GM19452 (cell line): ENCODE results near the gene LCNL1.

Experiments
- ATAC-seq: cut with Tn5 transposase; IDR thresholded peaks from one replicate; pipeline ENCODE4 v1.9.1; 2021; ENCODE audit not compliant: unreplicated experiment

The LCNL1 gene

DNA sequence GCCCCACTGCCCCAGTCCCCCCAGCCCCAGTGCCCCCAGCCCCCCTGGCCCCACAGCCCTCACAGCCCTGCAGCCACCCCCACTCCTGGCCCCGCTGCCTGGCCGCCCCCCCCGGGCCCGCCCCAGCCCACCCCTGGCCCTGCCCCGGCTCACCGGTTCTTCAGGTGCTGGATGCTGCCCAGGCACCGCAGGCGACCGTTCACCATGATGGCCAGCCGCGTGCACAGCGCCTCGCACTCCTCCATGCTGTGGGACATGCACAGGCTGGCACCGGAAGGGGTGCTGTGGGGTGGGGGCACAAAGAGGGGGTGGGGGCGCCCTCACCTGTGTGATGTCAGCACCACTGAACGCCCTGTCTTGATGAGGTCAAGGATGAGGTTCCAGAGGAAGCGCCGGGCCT, 26.4 kb downstream of the LCNL1 start:
- no peak for ATAC-seq

DNA sequence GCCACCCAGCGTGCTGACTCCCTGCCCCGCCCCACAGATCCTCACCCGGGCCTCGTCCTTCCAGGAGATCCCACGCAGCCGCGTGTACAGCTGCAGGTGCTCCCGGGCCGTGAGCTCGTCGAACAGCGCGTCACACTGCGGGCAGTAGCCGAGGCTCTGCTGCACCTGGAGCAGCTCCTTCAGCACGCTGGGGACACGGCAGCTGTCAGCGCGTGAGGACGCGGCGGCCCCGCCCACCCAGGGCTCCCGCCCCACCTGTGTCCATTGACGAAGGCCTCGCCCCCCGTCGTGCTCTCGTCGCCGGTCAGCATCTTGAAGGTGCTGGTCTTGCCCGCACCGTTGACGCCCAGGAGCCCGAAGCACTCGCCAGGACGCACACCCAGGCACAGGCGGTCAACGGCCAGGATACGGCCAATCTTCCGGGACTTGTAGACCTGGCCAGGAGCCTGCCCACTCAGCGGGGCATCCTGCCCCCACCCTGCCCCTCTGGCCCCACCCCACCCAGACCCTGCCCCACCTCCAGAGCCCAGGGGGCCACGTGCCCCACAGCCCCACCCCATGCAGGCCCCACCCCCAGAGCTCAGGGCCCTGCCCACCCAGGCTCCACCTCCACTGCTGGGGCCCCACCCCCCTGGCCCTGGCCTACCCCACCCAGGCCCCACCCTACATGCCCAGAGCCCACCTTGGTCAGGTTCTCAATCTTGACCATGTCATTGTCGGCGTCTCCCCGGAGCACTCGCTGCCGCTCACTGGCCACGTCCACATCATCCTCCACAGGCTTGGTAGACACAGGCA, 27.3 kb downstream of the LCNL1 start:
- no peak for ATAC-seq

DNA sequence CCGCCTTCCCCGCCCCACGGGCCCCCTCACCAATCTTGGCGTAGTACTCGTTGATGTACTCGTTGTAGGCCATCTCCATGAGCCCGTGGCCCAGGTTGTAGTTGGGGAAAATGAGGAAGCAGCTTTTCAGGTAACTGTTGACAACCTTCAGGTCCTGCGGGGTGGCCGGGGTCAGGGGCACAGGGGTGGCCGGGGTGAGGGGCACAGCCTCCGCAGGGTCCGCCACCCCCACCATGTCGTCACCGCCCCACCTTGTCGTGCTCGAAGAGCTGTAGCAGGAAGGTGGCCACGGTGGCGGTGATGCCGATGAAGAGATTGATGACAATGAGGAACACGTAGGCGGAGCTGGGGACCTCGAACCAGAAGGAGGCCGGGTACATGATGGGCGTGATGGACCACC, 28.4 kb downstream of the LCNL1 start:
- no peak for ATAC-seq

DNA sequence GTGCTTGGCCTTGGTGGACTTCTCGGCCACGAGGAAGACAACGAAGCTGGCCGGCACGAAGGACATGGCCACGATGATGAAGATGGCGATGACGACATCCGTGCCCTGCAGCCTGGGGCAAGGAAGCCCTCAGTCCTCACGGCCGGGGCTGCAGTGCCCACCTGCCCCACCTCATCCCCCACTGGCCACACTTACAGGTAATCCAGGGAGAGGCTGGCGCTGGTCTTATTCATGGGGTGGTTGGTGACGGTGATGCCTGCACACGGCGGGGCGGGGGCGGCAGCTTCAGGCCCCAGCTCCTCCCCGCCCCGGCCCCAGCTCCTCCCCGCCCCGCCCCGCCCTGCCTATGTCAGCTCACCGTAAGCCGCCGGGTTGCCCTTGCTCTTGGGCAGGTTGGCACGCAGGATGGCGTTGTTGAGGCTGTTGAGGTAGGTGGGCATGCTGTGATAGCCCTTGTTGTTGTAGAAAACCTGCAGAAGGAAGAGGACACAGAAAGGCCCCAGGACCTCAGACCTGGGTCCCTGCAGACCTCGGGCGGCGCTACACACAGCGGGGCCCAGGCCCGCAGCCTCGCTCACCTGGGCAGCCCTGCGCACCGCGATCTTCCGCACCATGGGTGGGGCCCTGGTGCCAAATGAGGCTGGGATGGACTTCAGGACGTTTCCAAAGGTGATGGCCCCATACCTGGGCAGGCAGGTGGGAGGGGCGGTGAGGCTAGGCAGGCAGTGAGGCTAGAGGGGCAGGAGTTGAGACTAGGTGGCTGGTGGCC, 29.3 kb downstream of the LCNL1 start:
- ATAC-seq = no peak

DNA sequence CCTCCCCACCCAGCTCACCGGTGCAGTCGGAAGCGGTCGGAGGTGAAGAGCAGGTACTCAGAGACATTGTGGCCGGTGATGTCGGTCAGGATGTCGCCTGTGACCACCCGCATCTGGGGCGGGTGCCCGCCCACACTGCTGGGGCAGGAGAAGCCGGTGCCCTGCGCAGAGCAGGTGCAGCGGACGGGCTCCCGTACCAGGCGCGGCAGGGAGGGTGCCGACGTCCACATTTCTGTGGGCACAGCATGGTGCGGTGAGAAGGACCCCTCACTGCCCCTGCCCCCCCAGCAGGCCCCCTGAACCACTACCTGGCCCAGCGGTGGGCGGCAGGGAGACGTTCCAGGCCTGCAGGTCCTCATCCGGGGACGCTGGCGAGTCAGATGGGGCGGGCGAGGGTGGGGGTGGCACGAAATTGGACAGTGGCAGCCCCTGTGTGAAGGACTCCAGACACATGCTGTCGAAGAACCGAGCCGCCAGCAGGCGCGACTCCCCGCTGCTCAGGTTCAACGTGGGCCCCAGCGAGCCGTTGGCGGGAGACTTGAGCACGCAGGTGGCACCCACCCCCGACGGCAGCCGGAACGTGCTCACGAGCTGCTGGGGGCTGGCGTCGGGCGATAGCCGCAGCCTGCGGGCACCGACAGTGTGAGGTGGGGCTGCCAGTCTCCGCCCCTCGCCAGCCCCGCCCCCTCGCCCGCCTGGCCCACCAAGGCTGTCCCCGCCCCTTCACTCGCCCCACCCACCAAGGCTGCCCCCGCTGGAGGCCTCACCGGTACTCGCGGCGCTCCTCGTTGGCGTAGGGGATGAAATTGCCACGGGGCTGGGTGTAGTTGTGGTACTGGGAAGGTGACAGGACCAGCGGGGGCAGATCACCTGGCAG, 30.1 kb downstream of the LCNL1 start:
- no peak for ATAC-seq

DNA sequence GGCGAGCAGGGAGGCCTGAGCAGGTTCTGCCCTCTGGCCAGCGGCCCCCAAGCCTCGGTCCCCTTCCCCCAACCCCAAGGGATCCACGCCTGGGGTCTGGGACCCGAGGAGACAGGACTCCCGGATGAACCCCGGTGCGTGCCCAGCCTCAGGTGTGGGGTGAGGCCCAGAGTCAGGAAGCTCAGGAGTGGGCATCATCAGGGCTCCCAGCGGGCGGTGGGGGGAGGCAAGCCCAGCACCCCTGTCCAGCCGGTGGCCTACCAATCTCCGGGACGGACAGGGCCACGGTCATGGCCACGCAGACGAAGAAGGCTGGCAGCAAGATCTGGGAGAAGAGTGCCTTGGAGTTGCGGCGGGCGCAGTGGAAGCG, 30.8 kb downstream of the LCNL1 start:
- ATAC-seq = no peak

DNA sequence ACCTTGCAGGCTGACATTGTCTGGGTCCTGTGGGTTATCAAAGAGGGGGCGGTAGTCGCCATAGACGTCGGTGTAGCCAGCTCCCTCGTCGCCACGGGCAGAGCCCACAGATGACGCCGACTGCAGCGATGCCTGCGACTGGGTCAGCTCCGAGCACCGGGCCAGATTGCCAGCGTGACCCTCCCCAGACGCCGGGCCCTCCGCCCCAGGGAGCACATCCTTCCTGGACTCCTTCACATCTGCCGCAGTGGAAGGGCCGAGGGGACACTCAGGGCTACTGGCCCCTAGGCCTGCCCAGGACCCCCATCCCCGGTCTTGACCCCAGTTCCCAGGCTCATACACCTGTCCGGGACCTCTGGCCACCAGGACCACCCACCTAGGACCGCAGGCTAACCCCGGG, 31.4 kb downstream of the LCNL1 start:
- ATAC-seq = no peak

DNA sequence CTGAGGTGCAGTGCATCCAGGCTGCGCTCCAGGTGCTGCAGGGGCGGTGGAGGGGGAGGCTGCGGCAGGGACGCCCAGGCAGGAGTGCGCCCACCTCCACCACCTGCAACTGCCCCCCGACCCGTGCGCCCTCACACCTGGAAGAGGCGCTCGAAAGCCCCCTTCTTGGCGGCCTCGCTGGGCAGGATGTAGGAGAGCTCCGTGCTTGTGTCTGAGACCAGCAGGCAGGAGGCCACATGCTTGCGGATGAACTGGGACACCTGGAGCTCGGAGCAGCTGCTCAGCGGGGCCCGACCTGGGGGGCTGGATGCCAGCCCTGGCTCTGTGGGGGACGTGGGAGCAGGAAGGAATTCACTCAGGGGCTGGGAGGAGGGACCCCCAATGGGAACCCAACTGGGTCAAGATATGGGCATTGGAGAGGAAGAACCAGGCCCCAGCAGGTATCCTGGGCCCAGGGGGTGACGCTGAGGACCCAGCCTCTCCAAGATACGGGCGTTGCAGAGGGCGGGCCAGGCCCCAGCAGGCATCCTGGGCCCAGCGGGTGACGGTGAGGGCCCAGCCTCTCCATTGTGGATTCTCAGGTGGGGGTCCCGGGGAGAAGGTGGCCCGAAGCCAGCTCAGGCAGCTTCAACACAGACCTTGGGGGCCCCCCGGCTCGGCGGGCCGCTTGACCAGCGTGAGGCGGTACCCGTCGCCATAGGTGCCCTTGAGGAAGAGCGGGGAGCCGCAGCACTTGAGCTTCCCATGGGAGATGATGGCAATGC, 32.2 kb downstream of the LCNL1 start:
- ATAC-seq = no peak

DNA sequence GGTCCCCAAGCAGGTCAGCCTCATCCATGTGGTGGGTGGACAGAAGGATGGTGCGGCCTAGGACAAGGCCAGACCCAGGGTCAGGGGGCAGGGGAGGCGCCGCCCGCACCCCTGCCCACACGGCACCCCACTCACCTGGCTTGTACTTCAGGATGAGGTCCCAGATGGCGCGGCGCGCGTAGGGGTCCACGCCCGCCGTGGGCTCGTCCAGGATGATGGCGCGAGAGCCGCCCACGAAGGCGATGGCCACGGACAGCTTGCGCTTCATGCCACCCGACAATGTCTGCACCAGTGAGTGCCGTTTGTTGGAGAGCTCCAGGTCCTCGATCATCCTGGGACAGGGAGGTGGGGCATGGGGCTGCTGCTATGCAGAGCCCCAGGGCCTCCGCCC, 32.7 kb downstream of the LCNL1 start:
- ATAC-seq = no peak

DNA sequence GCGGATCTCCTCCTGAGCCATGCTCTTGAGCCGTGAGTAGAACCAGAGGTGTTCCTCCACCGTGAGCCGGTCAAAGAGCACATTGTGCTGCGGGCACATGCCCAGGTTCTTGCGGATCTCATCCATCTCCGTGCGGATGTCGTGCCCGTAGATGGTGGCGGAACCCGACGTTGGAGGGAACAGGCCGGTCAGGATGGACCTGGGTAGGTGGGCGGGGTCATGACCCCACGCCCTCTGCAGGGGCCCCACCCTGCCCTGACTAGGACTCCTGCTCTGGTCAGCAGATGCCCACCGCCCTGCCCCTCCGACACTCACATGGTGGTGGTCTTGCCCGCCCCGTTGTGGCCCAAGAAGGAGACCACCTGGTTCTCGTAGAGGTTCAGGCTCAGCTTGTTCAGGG, 33.2 kb downstream of the LCNL1 start:
- no peak for ATAC-seq

DNA sequence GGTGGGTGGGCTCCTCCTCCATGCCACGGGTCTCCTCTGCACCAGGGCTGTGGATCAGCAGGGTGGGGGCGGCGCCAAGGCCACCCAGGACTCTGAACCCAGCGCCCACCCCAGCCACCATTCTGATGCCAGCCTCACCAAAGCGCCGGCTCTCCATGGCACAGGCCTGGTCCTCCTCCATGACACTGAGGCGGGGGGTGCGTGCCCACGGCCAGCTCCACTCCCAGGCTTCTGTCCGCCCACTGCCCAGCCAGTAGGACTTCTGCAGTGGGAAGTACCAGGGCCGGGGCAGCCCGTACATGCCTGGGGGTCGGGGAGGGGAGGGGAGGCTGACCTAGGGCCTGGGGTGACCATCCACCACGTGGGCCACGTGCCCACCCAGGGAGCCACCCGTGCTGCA, 33.6 kb downstream of the LCNL1 start:
- ATAC-seq = no peak

DNA sequence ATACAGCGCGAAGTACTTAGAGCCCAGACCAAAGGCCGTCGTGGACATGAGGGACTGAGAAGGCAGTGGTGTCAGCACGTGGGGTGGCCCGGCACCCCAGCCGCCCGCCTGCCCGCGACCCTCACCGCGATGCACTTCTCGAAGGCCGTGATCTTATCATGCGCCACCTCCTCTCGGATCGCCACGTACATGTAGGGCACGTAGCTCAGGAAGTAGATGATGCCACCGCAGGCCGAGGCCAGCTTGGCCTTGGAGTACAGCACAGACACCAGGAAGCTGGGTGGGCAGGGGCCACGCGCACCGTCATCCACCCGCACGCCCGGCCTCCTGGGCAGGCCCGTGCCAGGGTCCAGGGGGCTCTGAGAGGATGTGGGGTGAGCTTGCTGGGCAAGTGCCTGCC, 34.3 kb downstream of the LCNL1 start:
- ATAC-seq = no peak

DNA sequence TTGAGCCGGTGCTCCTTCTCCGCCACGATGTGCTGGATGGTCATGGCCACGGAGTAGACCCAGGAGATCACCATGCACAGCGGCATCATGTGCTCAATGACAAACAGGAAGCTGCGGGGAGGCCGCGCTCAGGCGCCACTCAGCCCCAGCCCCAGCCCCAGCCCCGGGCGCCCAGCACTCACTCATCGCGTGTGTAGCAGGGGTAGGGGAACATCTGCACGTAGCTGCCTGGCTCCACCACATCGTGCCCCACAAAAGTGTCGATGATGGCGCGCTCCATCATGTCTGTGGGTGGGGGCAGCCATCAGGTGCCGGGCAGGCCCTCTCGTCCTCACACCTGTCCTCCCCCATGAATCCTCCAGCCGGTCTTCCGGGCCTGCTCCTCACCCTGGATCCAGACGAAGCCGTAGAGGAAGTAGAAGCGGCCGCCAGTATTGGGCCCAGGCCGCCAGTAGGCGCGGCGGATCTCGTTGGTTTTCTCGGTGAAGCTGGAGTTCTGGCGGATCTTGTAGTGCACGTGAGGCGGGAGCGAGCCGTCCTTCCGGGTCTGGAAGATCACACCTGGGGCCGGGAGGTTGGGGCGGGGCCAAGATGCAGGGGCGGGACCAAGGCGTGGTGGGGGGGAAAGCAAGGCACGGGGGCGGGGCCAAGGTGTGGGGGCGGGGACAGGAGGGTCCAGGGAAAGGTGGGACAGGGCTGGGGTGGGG, 35.2 kb downstream of the LCNL1 start:
- no peak for ATAC-seq

DNA sequence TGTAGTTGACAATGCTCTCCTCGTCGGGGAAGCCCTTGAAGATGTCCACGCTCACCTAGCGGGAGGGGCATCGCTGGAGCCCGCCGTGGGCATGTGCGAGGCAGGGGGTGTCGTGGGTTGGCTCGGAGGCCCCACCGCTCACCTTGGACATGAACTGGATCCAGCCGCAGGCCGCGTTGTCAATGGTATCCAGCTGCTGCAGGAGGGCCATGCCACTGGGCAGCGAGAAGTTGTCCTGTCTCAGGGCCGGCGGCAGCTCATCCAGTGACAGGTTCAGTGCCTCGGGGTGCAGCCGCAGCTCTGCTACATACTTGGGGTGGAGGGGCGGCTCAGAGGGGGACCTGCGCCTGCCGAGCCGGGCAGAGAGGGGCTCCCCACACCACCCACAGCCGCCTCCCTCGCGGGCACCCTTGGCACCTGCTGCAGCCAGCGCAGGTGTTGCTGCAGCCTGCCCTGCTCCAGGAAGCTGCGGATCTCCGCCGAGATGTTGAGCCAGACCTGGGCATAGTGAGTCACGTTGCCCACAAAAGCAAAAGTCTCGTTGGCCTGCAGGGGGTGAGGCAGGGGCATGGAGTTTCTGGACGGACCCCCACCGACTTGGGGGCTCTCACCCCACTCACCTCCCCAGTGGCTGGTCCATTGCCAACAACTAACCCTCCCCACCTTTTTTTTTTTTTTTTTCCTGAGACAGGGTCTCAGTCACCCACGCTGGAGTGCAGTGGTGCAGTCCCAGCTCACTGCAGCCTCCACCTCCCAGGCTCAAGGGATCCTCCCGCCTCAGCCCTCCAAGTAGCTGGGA, 36.2 kb downstream of the LCNL1 start:
- ATAC-seq = no peak

DNA sequence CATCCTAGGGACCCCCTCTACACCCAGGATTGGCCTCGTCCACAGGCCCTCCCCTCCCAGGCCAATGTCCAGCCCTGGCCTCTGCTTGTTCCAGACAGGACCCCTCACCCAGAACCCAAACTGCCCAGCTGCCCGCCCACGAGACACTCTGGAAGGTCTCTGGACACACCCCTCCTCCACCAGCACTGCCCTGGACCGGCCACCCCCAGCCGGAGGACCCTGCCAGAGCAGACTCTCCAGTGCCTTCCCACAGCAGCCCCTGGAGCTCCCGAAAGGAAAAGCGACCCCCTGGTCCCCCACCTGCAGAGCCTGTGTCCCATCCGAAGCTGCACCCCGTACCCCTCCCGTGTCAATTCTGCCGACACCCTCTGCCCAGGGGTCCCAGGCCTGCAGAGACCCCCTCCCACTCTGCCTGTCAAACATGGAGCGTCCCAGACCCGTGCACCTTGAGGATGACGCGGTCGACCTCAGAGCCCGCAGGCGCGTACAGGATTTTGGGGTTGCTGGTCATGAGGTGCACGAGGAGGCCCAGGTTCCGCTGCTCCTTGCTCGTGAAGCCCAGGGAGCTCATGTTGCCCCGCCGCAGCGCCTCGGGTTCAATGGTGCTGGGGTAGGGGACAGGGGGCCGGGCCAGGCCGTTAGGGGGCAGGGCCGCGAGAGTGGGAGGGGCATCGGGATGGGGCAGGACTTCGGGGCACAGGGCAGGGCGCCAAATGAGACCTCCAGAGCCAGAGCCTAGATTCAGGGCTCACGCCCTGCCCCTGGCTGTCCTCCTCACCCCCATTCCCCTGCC, 37.3 kb downstream of the LCNL1 start:
- ATAC-seq = no peak

DNA sequence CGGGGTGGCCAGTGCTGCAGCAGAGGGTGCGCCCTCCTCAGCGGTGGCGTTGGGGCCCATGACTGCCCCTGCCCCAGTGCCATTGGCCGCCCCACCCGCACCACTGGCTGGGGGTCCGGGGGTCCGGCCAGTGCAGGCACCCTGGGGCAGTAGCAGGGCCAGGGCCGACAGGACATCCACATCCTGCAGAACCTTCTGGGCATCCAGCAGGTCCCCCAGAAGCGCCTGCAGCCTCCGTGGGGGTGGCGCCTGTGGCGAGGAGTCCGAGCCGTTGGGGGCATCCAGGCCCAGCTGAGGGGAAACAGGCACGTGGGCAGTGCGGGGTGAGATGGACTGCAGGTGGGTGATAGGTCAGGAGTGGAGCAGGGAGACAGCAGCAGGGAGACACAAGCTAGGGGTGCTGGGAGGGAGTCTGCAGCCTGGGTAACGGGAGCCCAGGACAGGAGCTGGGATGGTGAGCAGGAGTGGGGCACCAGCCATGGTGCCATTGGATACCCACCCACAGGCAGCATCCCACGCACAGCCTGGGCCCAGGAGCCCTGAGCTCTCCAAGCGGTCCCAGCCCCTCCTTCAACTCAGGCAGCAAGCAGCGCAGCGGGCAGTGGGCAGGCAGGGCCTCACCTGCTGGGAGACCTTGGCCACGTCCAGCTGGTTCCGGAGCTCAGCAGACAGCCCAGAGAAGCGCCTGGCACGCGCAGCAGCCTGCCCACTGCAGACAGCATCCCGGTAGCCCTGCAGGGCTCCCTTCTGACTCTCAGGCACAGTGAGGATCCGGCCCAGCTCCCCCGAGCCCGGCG, 38.2 kb downstream of the LCNL1 start:
- ATAC-seq = no peak

DNA sequence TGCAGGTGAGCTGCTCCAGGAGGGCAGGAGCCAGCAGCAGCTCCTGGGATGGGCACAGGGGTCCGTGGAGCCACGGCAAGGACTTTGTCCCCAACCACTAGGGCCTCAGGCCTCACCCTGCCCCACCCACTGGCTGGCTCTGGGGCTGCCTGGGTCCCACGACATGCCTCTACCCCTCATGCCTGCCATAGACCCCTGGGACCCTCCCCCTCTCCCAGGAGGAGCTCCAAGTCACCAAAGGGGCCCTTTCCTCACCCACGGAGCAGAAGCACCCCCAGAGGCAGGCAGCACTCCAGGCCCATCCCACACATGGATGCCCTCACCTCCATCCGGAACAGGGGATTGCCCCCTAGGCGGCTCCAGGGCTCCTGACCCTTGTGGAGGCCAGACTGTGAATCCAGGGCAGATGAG, 38.8 kb downstream of the LCNL1 start:
- ATAC-seq = no peak
